Peyer's patch (tissue), 4 donors: Measurements from ENCODE around the gene NBPF20. TPM values are rescaled to one million over a fixed set of nuclear protein-coding genes. Genes with fewer than 3 reads are reported as not detected.

ENCODE experiments used
- small RNA-seq, 2 donors: library from RNA; depleted of rRNA; stranded (forward); fragments of <200 nt; gene quantifications; one replicate each; pipeline ENCODE3, GENCODE V24; 2016
- total RNA-seq, 4 donors: library from RNA; depleted of rRNA; stranded (reverse); fragments of >200 nt; gene quantifications; one replicate each; pipeline ENCODE4 v1.1.0, GENCODE V29; 2016

Gene NBPF20
- total RNA-seq, 4 donors from 2014 or later: 1.6 to 10.7 (median 5.5) TPM

Small RNA genes lying within 50 kb of the gene (small RNA-seq; reads per million reads assigned to genes)
- gene RF00003: 0 to 0.38 reads per million in 2 donors

Other genes with a start within 250 kb of the NBPF20 start
- gene PPIAL4D, start 183.4 kb downstream of the NBPF20 start, total RNA-seq: not detected
- 10 to 100 TPM; 34.7 to 82.4 (median 52.1) TPM for gene GPR89A, start 182.4 kb upstream of the NBPF20 start, total RNA-seq